GM12864 (cell line): Measurements from ENCODE around the gene BTK.

Experiments
- DNase-seq: peaks from one replicate; pipeline ENCODE4 v3.0.0-alpha.2; 2011; ENCODE audit warnings: low read depth
- H3K4me3 ChIP-seq: 2 replicates; pipeline ENCODE4 v1.5.1; 2011; ENCODE audit warnings: mild to moderate bottlenecking, low read depth, low read length, control low read depth
- TF ChIP-seq, protein P1 (sequence below): IDR thresholded peaks from 2 replicates; pipeline ENCODE4 v1.5.1; 2011; ENCODE audit warnings: low read depth, mild to moderate bottlenecking, moderate library complexity, low read length, control low read depth, inconsistent platforms; ENCODE audit errors: missing control alignments

The BTK gene

DNA sequence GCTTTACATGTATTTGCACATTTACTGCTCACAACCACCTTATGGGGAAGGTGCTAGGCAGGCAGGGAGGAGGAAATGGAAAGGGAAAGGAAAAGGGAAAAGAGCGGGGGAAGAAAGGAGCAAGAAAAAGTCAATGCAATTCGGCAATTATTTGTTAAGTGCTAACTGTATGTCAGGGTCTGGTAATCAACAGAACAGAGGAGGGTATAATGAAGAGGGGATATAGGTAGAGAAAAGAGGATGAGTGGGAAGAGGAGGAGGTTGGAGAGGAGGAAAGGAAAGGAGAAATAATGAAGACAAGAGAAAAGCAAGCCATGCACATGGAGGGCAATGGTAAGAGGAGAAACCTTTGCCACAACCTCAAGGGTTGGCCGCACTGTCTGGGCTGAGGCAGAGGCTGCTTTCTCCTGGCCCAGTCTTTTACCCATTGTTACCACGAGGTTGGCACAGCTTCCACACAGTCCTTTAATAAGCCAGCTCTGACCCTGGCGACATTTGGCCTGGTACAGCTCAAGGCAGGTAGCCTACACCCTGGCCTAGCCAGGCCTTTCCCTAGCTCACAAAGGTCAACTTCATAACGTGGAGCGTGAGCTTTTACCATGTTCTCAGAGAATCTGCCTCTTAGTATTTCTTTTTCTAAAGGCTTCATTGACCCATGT is 836 bp downstream of the BTK start:
- TF ChIP-seq, protein P1, sequence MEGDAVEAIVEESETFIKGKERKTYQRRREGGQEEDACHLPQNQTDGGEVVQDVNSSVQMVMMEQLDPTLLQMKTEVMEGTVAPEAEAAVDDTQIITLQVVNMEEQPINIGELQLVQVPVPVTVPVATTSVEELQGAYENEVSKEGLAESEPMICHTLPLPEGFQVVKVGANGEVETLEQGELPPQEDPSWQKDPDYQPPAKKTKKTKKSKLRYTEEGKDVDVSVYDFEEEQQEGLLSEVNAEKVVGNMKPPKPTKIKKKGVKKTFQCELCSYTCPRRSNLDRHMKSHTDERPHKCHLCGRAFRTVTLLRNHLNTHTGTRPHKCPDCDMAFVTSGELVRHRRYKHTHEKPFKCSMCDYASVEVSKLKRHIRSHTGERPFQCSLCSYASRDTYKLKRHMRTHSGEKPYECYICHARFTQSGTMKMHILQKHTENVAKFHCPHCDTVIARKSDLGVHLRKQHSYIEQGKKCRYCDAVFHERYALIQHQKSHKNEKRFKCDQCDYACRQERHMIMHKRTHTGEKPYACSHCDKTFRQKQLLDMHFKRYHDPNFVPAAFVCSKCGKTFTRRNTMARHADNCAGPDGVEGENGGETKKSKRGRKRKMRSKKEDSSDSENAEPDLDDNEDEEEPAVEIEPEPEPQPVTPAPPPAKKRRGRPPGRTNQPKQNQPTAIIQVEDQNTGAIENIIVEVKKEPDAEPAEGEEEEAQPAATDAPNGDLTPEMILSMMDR, result no peak
- H3K4me3 ChIP-seq, result peak overlapping the region; percentile 78
- DNase-seq, result no peak

DNA sequence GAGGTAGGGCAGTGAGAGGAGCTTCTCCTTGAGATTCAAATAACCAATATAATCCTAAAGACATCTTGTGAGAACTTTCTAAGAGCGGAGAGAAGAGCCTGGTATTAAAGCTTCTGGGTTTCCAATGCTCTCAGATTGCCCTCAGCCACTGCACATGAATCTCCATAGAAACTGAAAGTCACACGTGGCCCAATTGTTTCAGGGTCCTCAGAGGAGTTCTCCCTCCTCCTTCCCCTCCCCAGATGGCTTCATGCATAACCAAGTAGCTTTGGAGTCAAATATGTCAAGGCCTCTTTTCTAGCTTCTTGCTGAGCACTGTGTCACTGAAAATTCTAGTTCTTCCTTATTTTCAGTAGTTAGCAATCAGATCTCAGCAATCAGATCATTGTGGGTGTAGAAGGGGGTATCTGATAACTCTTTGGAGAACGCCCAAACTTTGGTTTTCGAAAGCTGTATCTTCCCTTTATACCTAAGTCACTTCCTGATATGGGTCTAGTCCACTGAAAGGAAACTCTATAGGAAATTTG is 2.2 kb downstream of the BTK start:
- peak; percentile 76 for DNase-seq
- TF ChIP-seq, protein P1, result no peak
- peak overlapping the region; percentile 78 for H3K4me3 ChIP-seq

DNA sequence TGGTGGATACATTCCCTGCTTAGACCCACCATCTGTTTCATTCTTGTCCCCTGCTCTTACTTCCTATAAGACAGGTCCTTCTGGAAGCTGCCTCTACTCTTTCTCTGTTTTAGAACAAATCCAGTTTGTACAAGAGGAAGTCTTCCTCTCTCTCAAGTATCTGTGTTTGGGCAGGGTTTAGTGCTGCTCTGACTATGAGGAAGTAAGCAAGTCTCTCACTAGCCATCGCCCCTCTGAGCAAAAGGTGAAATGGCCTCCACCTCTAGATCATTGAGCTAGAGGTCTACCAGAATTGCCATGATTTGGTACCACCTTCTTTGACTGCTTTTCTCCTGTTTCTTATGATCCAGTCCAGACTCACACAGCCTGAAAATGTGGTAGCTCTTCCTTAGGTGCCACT is 8.4 kb downstream of the BTK start:
- no peak overlapping the region for H3K4me3 ChIP-seq
- no peak for DNase-seq
- TF ChIP-seq, protein P1, result no peak

DNA sequence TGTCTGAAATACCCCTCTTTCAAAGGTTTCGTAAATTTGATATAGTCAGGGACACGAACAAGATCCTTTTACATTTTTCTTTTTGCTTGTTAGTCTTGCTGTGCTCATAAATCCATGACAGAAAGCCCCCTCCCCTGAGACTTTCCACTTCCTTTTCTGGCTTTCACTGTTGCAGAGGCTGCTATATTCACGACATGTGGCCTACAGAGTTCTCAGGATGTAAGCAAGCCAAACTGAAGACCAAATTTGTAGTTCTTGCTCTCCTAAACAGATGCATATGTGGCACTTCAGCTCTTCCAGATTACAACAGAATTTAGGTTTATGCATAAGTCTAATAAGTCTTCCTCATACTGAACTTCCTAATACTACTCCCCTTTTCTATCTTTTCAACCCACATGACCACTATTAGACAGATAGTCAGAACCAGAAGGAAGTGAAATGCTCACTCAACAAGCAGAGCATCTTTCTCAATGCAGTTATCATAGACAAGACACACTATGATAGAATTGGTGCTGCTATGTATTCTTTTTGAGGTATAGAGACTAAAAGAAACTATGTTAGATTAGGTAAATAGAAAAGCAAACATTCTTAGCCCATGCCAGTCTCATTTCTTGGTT is 15.0 kb downstream of the BTK start:
- H3K4me3 ChIP-seq, result no peak overlapping the region
- DNase-seq, result no peak
- TF ChIP-seq, protein P1, result no peak

DNA sequence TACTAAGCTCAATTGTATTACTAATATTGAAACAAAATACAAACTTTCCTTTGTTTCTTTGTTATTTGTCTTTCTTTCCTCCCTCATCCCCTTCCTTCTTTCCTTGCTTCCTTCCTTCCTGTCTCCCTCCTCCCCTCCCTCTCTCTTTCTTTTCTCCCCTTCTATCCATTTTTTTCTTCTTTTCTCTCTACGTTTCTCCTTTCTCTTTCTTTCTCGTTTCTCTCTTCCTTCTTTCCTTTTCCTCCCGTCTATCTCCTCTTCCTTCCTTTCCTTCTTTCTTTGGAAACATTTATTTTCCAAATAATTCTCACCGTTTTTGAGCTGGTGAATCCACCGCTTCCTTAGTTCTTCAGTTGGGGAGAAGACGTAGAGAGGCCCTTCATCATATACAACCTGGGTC is 16.3 kb downstream of the BTK start:
- no peak overlapping the region for H3K4me3 ChIP-seq
- no peak for DNase-seq
- TF ChIP-seq, protein P1, result no peak

DNA sequence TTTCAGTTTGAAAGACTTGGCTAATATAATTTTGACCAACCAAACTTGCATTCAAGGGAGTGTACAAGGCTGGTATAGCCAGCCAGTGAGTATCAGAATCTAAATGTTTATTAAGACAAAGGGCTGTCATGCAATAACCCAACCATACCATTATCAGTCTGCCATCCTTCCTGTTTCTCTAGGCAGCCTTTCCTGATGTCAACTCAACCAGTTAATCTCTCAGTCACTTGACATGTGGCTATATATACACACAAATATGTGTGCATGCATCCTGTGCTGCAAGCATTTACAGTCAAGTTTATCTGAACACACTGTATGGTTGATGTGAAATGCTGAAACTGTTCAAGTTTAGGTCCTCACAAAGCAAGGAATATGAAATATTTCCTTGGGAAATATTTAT is 17.2 kb downstream of the BTK start:
- TF ChIP-seq, protein P1, result no peak
- no peak for DNase-seq
- H3K4me3 ChIP-seq, result no peak overlapping the region
